WTC11 (cell line): ENCODE data around the gene CD8B. TPM values are rescaled to one million over a fixed set of nuclear protein-coding genes. Genes with fewer than 3 reads are reported as not detected.
A peak's percentile ranks its signal among the peaks of the same experiment; 100 is the strongest.

Source experiments
- ATAC-seq: fragments of 200-7000 bp; cut with Tn5 transposase; 2 replicates; pipeline ENCODE4 v1.10.0; 2021; ENCODE audit warnings: mild to moderate bottlenecking, moderate library complexity
- CTCF ChIA-PET: fragments of 300-600 bp; sonication (Branson Sonifier 250); formaldehyde crosslinking; loops from one replicate; lab custom pipeline; 2021; ENCODE audit warnings: antibody characterized with exemption; lab: Charles Lee
- POLR2A ChIA-PET: fragments of 350-600 bp; sonication (Branson Sonifier 250); formaldehyde crosslinking; loops from one replicate; lab custom pipeline; 2021; ENCODE audit warnings: antibody characterized with exemption; lab: Charles Lee
- DNase-seq: peaks from one replicate; pipeline ENCODE4 v3.0.0; 2021; ENCODE audit warnings: low spot score
- H3K27ac Mint-ChIP-seq: 2 replicates; pipeline ENCODE4 v1.8.0; 2021; ENCODE audit warnings: mixed read lengths
- H3K27me3 Mint-ChIP-seq: 2 replicates; pipeline ENCODE4 v1.8.0; 2021; ENCODE audit warnings: low read depth, mild to moderate bottlenecking, moderate library complexity, mixed read lengths
- H3K36me3 Mint-ChIP-seq: 2 replicates; pipeline ENCODE4 v1.8.0; 2021; ENCODE audit warnings: mixed read lengths
- H3K4me1 Mint-ChIP-seq: 2 replicates; pipeline ENCODE4 v1.8.0; 2022; ENCODE audit warnings: mixed read lengths
- H3K4me3 Mint-ChIP-seq: 2 replicates; pipeline ENCODE4 v1.8.0; 2021; ENCODE audit warnings: mild to moderate bottlenecking, moderate library complexity, mixed read lengths
- H3K9me3 Mint-ChIP-seq: 2 replicates; pipeline ENCODE4 v1.8.0; 2021; ENCODE audit warnings: mixed read lengths
- CREM ChIP-seq: sonication (generic); formaldehyde crosslinking; IDR thresholded peaks from 2 replicates; pipeline ENCODE4 v1.8.1; 2022; ENCODE audit warnings: mild to moderate bottlenecking, missing genetic modification reagents, moderate library complexity
- JAZF1 ChIP-seq: fragments of 250-450 bp; sonication (Bioruptor Pico); IDR thresholded peaks from 2 replicates; pipeline ENCODE4 v1.9.0; 2021; ENCODE audit warnings: moderate library complexity, mild to moderate bottlenecking, inconsistent platforms
- NR2C2 ChIP-seq: sonication (generic); formaldehyde crosslinking; IDR thresholded peaks from 2 replicates; pipeline ENCODE4 v1.8.0; 2022; ENCODE audit warnings: mild to moderate bottlenecking, missing genetic modification reagents
- NR3C1 ChIP-seq: sonication (generic); formaldehyde crosslinking; conservative IDR thresholded peaks from 2 replicates; pipeline ENCODE4 v1.8.1; 2023; ENCODE audit warnings: low read depth, mild to moderate bottlenecking, missing genetic modification reagents
- RORB ChIP-seq: fragments of 250-450 bp; sonication (Bioruptor Pico); IDR thresholded peaks from 2 replicates; pipeline ENCODE4 v1.9.0; 2021; ENCODE audit warnings: mild to moderate bottlenecking
- SOX15 ChIP-seq: fragments of 250-450 bp; sonication (Bioruptor Pico); IDR thresholded peaks from 2 replicates; pipeline ENCODE4 v1.9.0; 2021; ENCODE audit warnings: mild to moderate bottlenecking
- ZNF232 ChIP-seq: sonication (generic); formaldehyde crosslinking; IDR thresholded peaks from 2 replicates; pipeline ENCODE4 v1.8.0; 2022; ENCODE audit warnings: mild to moderate bottlenecking, missing genetic modification reagents
- ZNF263 ChIP-seq: sonication (generic); formaldehyde crosslinking; IDR thresholded peaks from 2 replicates; pipeline ENCODE4 v1.8.1; 2022; ENCODE audit warnings: low read depth, mild to moderate bottlenecking, moderate library complexity, missing genetic modification reagents
- ZNF416 ChIP-seq: fragments of 250-450 bp; sonication (Bioruptor Pico); IDR thresholded peaks from 2 replicates; pipeline ENCODE4 v1.9.0; 2021; ENCODE audit warnings: mild to moderate bottlenecking, inconsistent platforms
- ZNF671 ChIP-seq: fragments of 250-450 bp; sonication (Bioruptor Pico); IDR thresholded peaks from 2 replicates; pipeline ENCODE4 v1.8.0; 2021; ENCODE audit warnings: mild to moderate bottlenecking
- total RNA-seq: library from RNA; stranded (reverse); gene quantifications from 3 replicates; pipeline ENCODE4 v1.2.3, GENCODE V29; 2021
- TF ChIP-seq, protein P1 (sequence below): sonication (generic); formaldehyde crosslinking; IDR thresholded peaks from 2 replicates; pipeline ENCODE4 v1.8.0; 2022; ENCODE audit warnings: missing genetic modification reagents
- TF ChIP-seq, protein P2 (sequence below): sonication (generic); formaldehyde crosslinking; IDR thresholded peaks from 2 replicates; pipeline ENCODE4 v1.8.1; 2023; ENCODE audit warnings: mild to moderate bottlenecking, missing genetic modification reagents, moderate library complexity
- TF ChIP-seq, protein P3 (sequence below): sonication (generic); formaldehyde crosslinking; IDR thresholded peaks from 2 replicates; pipeline ENCODE4 v1.8.1; 2022; ENCODE audit warnings: mild to moderate bottlenecking, missing genetic modification reagents, moderate library complexity, borderline replicate concordance
- TF ChIP-seq, protein P4 (sequence below): fragments of 250-450 bp; sonication (Bioruptor Pico); conservative IDR thresholded peaks from 2 replicates; pipeline ENCODE4 v1.9.0; 2021; ENCODE audit warnings: mild to moderate bottlenecking
- TF ChIP-seq, protein P5 (sequence below): sonication (generic); formaldehyde crosslinking; IDR thresholded peaks from 2 replicates; pipeline ENCODE4 v1.8.1; 2022; ENCODE audit warnings: missing genetic modification reagents, borderline replicate concordance
- TF ChIP-seq, protein P6 (sequence below): fragments of 200-600 bp; IDR thresholded peaks from 2 replicates; pipeline ENCODE4 v1.8.0; 2022; ENCODE audit warnings: antibody characterized with exemption
- TF ChIP-seq, protein P7 (sequence below): fragments of 250-450 bp; sonication (Bioruptor Pico); IDR thresholded peaks from 2 replicates; pipeline ENCODE4 v2.1.2; 2022; ENCODE audit warnings: mild to moderate bottlenecking, moderate library complexity

Gene CD8B
- total RNA-seq, 1 experiment from 2014 or later, result 0.70 TPM

DNA sequence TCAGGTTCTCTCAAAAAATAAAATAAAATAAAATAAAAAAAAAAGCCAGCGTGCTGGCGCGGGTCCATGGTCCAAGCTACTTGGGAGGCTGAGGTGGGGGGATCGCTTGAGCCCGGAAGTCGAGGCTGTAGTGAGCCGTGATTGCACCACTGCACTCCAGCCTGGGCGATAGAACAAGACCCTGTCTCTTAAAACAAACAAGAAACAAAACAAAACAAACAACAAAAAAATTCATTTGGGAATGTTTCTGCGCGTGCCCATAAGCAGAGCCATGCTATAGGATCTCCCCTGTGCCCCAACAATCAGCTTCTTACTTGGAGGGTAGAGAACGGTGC lies 54.6 kb downstream of the CD8B start (continued):
- TF ChIP-seq, protein P1, sequence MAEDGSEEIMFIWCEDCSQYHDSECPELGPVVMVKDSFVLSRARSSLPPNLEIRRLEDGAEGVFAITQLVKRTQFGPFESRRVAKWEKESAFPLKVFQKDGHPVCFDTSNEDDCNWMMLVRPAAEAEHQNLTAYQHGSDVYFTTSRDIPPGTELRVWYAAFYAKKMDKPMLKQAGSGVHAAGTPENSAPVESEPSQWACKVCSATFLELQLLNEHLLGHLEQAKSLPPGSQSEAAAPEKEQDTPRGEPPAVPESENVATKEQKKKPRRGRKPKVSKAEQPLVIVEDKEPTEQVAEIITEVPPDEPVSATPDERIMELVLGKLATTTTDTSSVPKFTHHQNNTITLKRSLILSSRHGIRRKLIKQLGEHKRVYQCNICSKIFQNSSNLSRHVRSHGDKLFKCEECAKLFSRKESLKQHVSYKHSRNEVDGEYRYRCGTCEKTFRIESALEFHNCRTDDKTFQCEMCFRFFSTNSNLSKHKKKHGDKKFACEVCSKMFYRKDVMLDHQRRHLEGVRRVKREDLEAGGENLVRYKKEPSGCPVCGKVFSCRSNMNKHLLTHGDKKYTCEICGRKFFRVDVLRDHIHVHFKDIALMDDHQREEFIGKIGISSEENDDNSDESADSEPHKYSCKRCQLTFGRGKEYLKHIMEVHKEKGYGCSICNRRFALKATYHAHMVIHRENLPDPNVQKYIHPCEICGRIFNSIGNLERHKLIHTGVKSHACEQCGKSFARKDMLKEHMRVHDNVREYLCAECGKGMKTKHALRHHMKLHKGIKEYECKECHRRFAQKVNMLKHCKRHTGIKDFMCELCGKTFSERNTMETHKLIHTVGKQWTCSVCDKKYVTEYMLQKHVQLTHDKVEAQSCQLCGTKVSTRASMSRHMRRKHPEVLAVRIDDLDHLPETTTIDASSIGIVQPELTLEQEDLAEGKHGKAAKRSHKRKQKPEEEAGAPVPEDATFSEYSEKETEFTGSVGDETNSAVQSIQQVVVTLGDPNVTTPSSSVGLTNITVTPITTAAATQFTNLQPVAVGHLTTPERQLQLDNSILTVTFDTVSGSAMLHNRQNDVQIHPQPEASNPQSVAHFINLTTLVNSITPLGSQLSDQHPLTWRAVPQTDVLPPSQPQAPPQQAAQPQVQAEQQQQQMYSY (CRISPR knock-in tag), result no peak
- TF ChIP-seq, protein P2, sequence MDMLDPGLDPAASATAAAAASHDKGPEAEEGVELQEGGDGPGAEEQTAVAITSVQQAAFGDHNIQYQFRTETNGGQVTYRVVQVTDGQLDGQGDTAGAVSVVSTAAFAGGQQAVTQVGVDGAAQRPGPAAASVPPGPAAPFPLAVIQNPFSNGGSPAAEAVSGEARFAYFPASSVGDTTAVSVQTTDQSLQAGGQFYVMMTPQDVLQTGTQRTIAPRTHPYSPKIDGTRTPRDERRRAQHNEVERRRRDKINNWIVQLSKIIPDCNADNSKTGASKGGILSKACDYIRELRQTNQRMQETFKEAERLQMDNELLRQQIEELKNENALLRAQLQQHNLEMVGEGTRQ (CRISPR knock-in tag), result no peak
- TF ChIP-seq, protein P3, sequence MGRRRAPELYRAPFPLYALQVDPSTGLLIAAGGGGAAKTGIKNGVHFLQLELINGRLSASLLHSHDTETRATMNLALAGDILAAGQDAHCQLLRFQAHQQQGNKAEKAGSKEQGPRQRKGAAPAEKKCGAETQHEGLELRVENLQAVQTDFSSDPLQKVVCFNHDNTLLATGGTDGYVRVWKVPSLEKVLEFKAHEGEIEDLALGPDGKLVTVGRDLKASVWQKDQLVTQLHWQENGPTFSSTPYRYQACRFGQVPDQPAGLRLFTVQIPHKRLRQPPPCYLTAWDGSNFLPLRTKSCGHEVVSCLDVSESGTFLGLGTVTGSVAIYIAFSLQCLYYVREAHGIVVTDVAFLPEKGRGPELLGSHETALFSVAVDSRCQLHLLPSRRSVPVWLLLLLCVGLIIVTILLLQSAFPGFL, result no peak

DNA sequence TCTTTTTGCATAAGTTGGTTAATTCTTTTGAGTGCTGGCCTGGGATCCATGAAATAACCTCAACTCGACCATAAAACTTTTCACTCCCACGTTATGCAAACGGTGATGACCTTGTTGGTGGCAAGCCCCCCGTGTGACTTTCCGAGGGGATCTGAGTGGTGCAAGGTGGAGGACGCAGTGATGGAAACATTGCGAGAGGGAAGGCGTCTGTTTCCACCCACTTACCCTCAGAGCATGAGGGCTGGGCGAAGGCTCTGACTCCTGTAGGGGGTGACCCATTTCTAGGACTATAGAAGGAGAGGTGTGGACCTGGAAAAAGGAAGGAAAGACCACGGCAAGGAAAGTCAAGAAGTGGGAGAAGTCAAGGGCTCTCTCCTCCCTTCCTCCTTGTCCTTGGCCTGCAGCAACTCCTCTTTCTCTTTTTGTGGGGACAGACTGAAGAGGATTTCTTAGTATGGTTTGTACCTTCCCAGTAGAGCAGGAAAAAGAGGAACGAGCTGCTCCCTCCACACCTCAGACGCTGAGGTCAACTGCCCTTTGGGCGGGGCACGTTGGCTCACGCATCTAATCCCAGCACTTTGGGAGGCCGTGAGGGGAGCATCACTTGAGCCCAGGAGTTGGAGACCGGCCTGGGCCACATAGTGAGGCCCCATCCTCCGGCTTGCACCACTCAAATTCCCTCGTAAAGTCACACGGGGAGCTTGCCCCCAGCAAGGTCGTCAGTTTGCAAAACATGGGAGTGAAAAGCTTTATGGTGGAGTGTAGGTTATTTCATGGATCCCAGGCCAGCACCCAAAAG lies 55.4 kb downstream of the CD8B start:
- DNase-seq (no peak), ATAC-seq (no peak)
- H3K4me1 Mint-ChIP-seq, result peaks cover 12% of the 10 kb centered on the region
- H3K36me3 Mint-ChIP-seq, result no peaks in the 10 kb centered on the region
- ChIA-PET POLR2A (no interaction called here), CTCF (interaction anchor here (0.9 to 1.4 kb wide), 2 partner anchors 15 to 288 kb away, joined by 3 to 5 read pairs; partner anchors contain the start of gene CD8A)
- H3K9me3 Mint-ChIP-seq, result no peaks in the 10 kb centered on the region
- peak overlapping the region; percentile 33; the same call in 1 of the 2 replicates for H3K4me3 Mint-ChIP-seq
- H3K27me3 Mint-ChIP-seq, result peaks cover 50% of the 10 kb centered on the region
- H3K27ac Mint-ChIP-seq, result no peak overlapping the region
- TF ChIP-seq, protein P4, sequence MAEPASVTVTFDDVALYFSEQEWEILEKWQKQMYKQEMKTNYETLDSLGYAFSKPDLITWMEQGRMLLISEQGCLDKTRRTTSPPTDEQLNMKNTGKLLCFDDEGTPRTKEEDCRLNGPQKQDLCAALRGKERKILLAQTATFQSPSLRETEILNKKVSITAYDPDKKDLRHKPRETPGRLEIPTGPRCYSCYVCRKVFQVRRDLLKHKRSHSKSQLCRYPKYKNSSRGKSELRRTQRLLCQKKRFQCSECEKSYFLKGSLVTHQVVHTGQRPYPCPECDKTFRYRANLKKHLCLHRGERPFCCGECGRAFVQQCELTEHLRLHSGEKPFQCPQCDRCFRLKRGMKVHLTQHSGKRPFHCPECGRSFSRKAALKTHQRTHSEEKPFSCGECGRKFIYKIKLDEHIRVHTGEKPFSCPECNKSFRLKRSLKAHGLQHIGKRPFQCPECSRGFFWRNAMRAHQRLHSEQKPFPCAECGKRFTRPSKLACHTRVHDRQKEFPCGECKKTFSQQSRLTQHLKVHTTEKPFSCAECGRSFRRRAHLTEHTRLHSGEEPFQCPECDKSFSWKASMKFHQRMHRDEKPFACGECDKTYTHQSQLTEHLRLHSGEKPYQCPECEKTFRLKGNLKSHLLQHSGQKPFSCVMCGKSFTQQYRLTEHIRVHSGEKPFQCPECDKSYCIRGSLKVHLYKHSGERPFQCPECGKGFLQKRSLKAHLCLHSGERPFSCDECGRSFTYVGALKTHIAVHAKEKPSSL, result no peak
- TF ChIP-seq ZNF416 (CRISPR knock-in tag), result no peak
- TF ChIP-seq ZNF263, result no peak
- no peak for TF ChIP-seq SOX15 (CRISPR knock-in tag)
- TF ChIP-seq JAZF1, result no peak
- TF ChIP-seq NR2C2 (CRISPR knock-in tag), result no peak
- no peak for TF ChIP-seq RORB
- TF ChIP-seq, protein P5, sequence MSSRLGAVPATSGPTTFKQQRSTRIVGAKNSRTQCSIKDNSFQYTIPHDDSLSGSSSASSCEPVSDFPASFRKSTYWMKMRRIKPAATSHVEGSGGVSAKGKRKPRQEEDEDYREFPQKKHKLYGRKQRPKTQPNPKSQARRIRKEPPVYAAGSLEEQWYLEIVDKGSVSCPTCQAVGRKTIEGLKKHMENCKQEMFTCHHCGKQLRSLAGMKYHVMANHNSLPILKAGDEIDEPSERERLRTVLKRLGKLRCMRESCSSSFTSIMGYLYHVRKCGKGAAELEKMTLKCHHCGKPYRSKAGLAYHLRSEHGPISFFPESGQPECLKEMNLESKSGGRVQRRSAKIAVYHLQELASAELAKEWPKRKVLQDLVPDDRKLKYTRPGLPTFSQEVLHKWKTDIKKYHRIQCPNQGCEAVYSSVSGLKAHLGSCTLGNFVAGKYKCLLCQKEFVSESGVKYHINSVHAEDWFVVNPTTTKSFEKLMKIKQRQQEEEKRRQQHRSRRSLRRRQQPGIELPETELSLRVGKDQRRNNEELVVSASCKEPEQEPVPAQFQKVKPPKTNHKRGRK (CRISPR knock-in tag), result no peak
- TF ChIP-seq NR3C1 (CRISPR knock-in tag), result no peak
- TF ChIP-seq ZNF671 (CRISPR knock-in tag), result no peak
- TF ChIP-seq, protein P6, sequence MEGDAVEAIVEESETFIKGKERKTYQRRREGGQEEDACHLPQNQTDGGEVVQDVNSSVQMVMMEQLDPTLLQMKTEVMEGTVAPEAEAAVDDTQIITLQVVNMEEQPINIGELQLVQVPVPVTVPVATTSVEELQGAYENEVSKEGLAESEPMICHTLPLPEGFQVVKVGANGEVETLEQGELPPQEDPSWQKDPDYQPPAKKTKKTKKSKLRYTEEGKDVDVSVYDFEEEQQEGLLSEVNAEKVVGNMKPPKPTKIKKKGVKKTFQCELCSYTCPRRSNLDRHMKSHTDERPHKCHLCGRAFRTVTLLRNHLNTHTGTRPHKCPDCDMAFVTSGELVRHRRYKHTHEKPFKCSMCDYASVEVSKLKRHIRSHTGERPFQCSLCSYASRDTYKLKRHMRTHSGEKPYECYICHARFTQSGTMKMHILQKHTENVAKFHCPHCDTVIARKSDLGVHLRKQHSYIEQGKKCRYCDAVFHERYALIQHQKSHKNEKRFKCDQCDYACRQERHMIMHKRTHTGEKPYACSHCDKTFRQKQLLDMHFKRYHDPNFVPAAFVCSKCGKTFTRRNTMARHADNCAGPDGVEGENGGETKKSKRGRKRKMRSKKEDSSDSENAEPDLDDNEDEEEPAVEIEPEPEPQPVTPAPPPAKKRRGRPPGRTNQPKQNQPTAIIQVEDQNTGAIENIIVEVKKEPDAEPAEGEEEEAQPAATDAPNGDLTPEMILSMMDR, result no peak
- no peak for TF ChIP-seq CREM (CRISPR knock-in tag)
- TF ChIP-seq, protein P2 (CRISPR knock-in tag), result no peak
- TF ChIP-seq ZNF232, result no peak
- TF ChIP-seq, protein P7, sequence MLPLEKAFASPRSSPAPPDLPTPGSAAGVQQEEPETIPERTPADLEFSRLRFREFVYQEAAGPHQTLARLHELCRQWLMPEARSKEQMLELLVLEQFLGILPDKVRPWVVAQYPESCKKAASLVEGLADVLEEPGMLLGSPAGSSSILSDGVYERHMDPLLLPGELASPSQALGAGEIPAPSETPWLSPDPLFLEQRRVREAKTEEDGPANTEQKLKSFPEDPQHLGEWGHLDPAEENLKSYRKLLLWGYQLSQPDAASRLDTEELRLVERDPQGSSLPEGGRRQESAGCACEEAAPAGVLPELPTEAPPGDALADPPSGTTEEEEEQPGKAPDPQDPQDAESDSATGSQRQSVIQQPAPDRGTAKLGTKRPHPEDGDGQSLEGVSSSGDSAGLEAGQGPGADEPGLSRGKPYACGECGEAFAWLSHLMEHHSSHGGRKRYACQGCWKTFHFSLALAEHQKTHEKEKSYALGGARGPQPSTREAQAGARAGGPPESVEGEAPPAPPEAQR (CRISPR knock-in tag), result no peak
